A549 (cell line): Measurements from ENCODE around the gene CD53. TPM values are rescaled to one million over a fixed set of nuclear protein-coding genes. Genes with fewer than 3 reads are reported as not detected.

Experiments
- ATAC-seq, 2 experiments: fragments of 200-7000 bp in 1 of 2; fragments of >200 bp in 1 of 2; cut with Nextera tagmentation in 1 of 2; cut with Tn5 transposase in 1 of 2; 3 replicates each; pipeline versions ENCODE4 v1.8.0 to v1.9.1; 2018 to 2020; ENCODE audit warnings: mild to moderate bottlenecking in 1 of 2, moderate library complexity in 1 of 2
- CTCF ChIA-PET: fragments of 300-600 bp; sonication (Branson Sonifier 250); formaldehyde crosslinking; extraction: SDS; loops from one replicate; lab custom pipeline; 2021; ENCODE audit warnings: antibody characterized with exemption, inconsistent platforms; lab: Yijun Ruan, JAX
- POLR2A ChIA-PET: fragments of 350-600 bp; formaldehyde crosslinking; extraction: SDS; loops from one replicate; lab custom pipeline; 2021; ENCODE audit warnings: antibody characterized with exemption, inconsistent platforms; lab: Yijun Ruan, JAX
- DNase-seq, 2 experiments: peaks; one replicate each; pipeline versions ENCODE4 v3.0.0 to v3.0.0-alpha.2; 2011 to 2016; ENCODE audit warnings: low read depth in 1 of 2, low spot score in 1 of 2
- FAIRE-seq: peaks from 2 replicates; lab custom pipeline; 2011; peaks lifted over from hg19 to GRCh38; lab: Jason Lieb, UNC
- H3K27ac ChIP-seq, 2 experiments: fragments of >200 bp; sonication (Bioruptor Twin); formaldehyde crosslinking; 3 replicates each; pipeline ENCODE4 v1.5.1; 2016 to 2017
- H3K4me1 ChIP-seq: fragments of >200 bp; sonication (Bioruptor Twin); formaldehyde crosslinking; 3 replicates; pipeline ENCODE4 v1.6.1; 2016
- H3K4me2 ChIP-seq: fragments of >200 bp; sonication (Bioruptor Twin); formaldehyde crosslinking; 3 replicates; pipeline ENCODE4 v1.6.1; 2016
- H3K4me3 ChIP-seq: fragments of >200 bp; sonication (Bioruptor Twin); formaldehyde crosslinking; 3 replicates; pipeline ENCODE4 v1.5.1; 2016
- H3K9me3 ChIP-seq: fragments of >200 bp; sonication (Bioruptor Twin); formaldehyde crosslinking; 3 replicates; pipeline ENCODE4 v1.6.1; 2016
- CBX8 ChIP-seq: fragments of 200-600 bp; sonication (generic); IDR thresholded peaks from 2 replicates; pipeline ENCODE4 v1.6.1; 2016
- CEBPB ChIP-seq, 2 experiments: fragments of >200 bp in 1 of 2; sonication (Bioruptor Twin) in 1 of 2; formaldehyde crosslinking in 1 of 2; IDR thresholded peaks; 2 replicates each; pipeline ENCODE4 v1.6.1; 2012 to 2016
- EHF ChIP-seq: fragments of 250-450 bp; sonication (Bioruptor Pico); IDR thresholded peaks from 2 replicates; pipeline ENCODE4 v1.5.0; 2020; ENCODE audit warnings: mild to moderate bottlenecking
- FOSB ChIP-seq: fragments of 250-450 bp; sonication (Bioruptor Pico); IDR thresholded peaks from 2 replicates; pipeline ENCODE4 v1.5.0; 2020; ENCODE audit warnings: mild to moderate bottlenecking, moderate library complexity
- FOXS1 ChIP-seq: fragments of 250-450 bp; sonication (Bioruptor Pico); IDR thresholded peaks from 2 replicates; pipeline ENCODE4 v1.5.0; 2020; ENCODE audit warnings: mild to moderate bottlenecking, moderate library complexity
- HDAC2 ChIP-seq: fragments of 200-600 bp; sonication (generic); IDR thresholded peaks from 2 replicates; pipeline ENCODE4 v1.6.1; 2016
- HOXA7 ChIP-seq: fragments of 250-450 bp; sonication (Bioruptor Pico); IDR thresholded peaks from 2 replicates; pipeline ENCODE4 v1.5.0; 2020; ENCODE audit warnings: mild to moderate bottlenecking, moderate library complexity
- JUNB ChIP-seq: fragments of >200 bp; sonication (Bioruptor Twin); formaldehyde crosslinking; IDR thresholded peaks from 2 replicates; pipeline ENCODE4 v1.6.1; 2016
- KDM1A ChIP-seq: fragments of 200-600 bp; sonication (generic); IDR thresholded peaks from 2 replicates; pipeline ENCODE4 v1.6.1; 2016; ENCODE audit warnings: low read depth, mild to moderate bottlenecking
- KDM5A ChIP-seq: fragments of 200-600 bp; sonication (generic); IDR thresholded peaks from 2 replicates; pipeline ENCODE4 v1.6.1; 2016; ENCODE audit warnings: antibody characterized with exemption, mild to moderate bottlenecking
- MAFK ChIP-seq: fragments of 450-650 bp; IDR thresholded peaks from 2 replicates; pipeline ENCODE4 v1.6.1; 2014; ENCODE audit not compliant: partially characterized antibody
- MYC ChIP-seq: IDR thresholded peaks from 2 replicates; pipeline ENCODE4 v1.6.1; 2012; ENCODE audit warnings: mild to moderate bottlenecking, inconsistent platforms, low read length, improper control_type of control experiment, borderline replicate concordance
- NPAS2 ChIP-seq: fragments of 250-450 bp; sonication (Bioruptor Pico); IDR thresholded peaks from 2 replicates; pipeline ENCODE4 v1.8.0; 2022; ENCODE audit warnings: mild to moderate bottlenecking, moderate library complexity, borderline replicate concordance
- PHF8 ChIP-seq: fragments of 200-600 bp; sonication (generic); IDR thresholded peaks from 2 replicates; pipeline ENCODE4 v1.6.1; 2016; ENCODE audit warnings: low read depth, mild to moderate bottlenecking, antibody characterized with exemption, moderate library complexity, borderline replicate concordance
- REST ChIP-seq: fragments of 200-600 bp; sonication (generic); IDR thresholded peaks from 2 replicates; pipeline ENCODE4 v1.6.1; 2016; ENCODE audit warnings: antibody characterized with exemption, mild to moderate bottlenecking, moderate library complexity
- ZC3H11A ChIP-seq: fragments of 450-650 bp; IDR thresholded peaks from 2 replicates; pipeline ENCODE4 v1.6.1; 2014; ENCODE audit warnings: antibody characterized with exemption, mild to moderate bottlenecking
- ZFP36 ChIP-seq: fragments of 450-650 bp; IDR thresholded peaks from 2 replicates; pipeline ENCODE4 v1.6.1; 2014; ENCODE audit warnings: borderline replicate concordance; ENCODE audit not compliant: partially characterized antibody
- ZNF302 ChIP-seq: fragments of 250-450 bp; sonication (Bioruptor Pico); IDR thresholded peaks from 2 replicates; pipeline ENCODE4 v1.9.0; 2021; ENCODE audit warnings: inconsistent platforms, mild to moderate bottlenecking, moderate library complexity
- ZSCAN20 ChIP-seq: fragments of 250-450 bp; sonication (Bioruptor Pico); IDR thresholded peaks from 2 replicates; pipeline ENCODE4 v1.8.0; 2022; ENCODE audit warnings: mild to moderate bottlenecking, moderate library complexity
- WGBS: methylation state at CpG from one replicate; pipeline ENCODE4 v1.1.6; 2017; ENCODE audit errors: missing lambda C conversion rate; 5-methylcytosine and 5-hydroxymethylcytosine counted together
- polyA plus RNA-seq, 4 experiments: library from polyadenylated mRNA; depleted of rRNA in 3 of 4; stranded (reverse); fragments of >200 nt; fragmentation: RNase III in 1 of 4; extraction: RNeasy Plus Mini Kit Qiagen cat#74134 plus additional on column Dnase treatment in 1 of 4; gene quantifications; 2 replicates in 3 of 4; 3 replicates in 1 of 4; pipeline ENCODE4 v1.2.3, GENCODE V29; 2011 to 2017
- TF ChIP-seq, protein P1 (sequence below): fragments of 250-450 bp; sonication (Bioruptor Pico); IDR thresholded peaks from 2 replicates; pipeline ENCODE4 v1.5.0; 2020; ENCODE audit warnings: low read depth, mild to moderate bottlenecking, moderate library complexity
- TF ChIP-seq, protein P2 (sequence below): fragments of >200 bp; sonication (Bioruptor Twin); formaldehyde crosslinking; IDR thresholded peaks from 2 replicates; pipeline ENCODE4 v1.6.1; 2016
- TF ChIP-seq, protein P3 (sequence below): fragments of >200 bp; sonication (Bioruptor Twin); formaldehyde crosslinking; IDR thresholded peaks from 3 replicates; pipeline ENCODE4 v1.5.1; 2016

Gene CD53
- polyA plus RNA-seq, 2 of the 4 experiments (the other 2 are of a cell fraction), result not detected

GRCh38 chr1:110875216-110875731 is 2.3 kb downstream of the CD53 start (continued):
- TF ChIP-seq, protein P1, sequence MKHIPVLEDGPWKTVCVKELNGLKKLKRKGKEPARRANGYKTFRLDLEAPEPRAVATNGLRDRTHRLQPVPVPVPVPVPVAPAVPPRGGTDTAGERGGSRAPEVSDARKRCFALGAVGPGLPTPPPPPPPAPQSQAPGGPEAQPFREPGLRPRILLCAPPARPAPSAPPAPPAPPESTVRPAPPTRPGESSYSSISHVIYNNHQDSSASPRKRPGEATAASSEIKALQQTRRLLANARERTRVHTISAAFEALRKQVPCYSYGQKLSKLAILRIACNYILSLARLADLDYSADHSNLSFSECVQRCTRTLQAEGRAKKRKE (CRISPR knock-in tag), result no peak
- no peak for TF ChIP-seq FOXS1 (CRISPR knock-in tag)
- TF ChIP-seq KDM1A, result no peak
- TF ChIP-seq JUNB, result no peak
- TF ChIP-seq, all 56 proteins: peak for 0

DNA sequence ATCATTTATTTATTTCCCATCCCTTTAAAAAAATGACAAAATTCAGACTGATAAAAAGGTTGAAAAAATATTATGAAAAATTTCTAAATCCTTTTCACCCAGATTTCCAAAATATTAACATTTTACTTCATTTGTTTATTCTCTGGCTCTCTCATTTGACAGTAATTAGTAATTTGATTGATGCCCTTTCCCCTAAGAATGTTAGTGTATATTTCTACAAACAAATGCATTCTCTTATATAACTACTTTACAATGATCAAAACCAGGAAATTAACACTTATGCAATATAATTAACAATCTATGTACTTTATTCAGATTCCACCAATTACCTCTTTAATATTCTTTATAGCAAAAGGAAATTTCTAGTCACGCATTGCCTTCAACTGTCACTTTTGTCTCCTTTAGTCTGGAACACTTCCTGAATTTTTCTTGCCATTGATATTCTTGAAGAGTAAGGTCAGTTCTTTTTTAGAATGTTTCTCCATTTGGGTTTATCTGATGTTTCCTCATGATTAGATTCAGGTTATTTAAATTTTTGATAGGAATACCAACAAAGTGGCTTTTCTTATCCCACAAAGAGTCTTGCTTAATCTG is 3.9 kb downstream of the CD53 start:
- DNase-seq (no peak), FAIRE-seq (no peak), ATAC-seq (no peak)
- no peaks in the 10 kb centered on the region for H3K4me1 ChIP-seq
- H3K4me2 ChIP-seq, result no peak overlapping the region
- TF ChIP-seq HDAC2 (no peak), KDM1A (no peak), ZSCAN20 (CRISPR knock-in tag) (no peak), CEBPB (IDR thresholded peaks at IDR 0.05) (no peak), MYC (no peak), EHF (CRISPR knock-in tag) (no peak), ZFP36 (no peak), HOXA7 (CRISPR knock-in tag) (no peak), REST (no peak), CBX8 (no peak), NPAS2 (CRISPR knock-in tag) (no peak), KDM5A (no peak), FOSB (no peak), MAFK (no peak), PHF8 (no peak), ZNF302 (CRISPR knock-in tag) (no peak), ZC3H11A (no peak)
- TF ChIP-seq, protein P2, sequence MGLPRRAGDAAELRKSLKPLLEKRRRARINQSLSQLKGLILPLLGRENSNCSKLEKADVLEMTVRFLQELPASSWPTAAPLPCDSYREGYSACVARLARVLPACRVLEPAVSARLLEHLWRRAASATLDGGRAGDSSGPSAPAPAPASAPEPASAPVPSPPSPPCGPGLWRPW, result no peak
- TF ChIP-seq, protein P1 (CRISPR knock-in tag), result no peak
- TF ChIP-seq, protein P3, sequence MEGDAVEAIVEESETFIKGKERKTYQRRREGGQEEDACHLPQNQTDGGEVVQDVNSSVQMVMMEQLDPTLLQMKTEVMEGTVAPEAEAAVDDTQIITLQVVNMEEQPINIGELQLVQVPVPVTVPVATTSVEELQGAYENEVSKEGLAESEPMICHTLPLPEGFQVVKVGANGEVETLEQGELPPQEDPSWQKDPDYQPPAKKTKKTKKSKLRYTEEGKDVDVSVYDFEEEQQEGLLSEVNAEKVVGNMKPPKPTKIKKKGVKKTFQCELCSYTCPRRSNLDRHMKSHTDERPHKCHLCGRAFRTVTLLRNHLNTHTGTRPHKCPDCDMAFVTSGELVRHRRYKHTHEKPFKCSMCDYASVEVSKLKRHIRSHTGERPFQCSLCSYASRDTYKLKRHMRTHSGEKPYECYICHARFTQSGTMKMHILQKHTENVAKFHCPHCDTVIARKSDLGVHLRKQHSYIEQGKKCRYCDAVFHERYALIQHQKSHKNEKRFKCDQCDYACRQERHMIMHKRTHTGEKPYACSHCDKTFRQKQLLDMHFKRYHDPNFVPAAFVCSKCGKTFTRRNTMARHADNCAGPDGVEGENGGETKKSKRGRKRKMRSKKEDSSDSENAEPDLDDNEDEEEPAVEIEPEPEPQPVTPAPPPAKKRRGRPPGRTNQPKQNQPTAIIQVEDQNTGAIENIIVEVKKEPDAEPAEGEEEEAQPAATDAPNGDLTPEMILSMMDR, result no peak
- WGBS, result 96% methylated on average over 1 of the region's 1 CpG
- H3K4me3 ChIP-seq, result no peak overlapping the region
- ChIA-PET POLR2A (no interaction called here), CTCF (no interaction called here)
- H3K27ac ChIP-seq, result no peak overlapping the region
- H3K9me3 ChIP-seq, result no peaks in the 10 kb centered on the region
